HG03432 (cell line): ENCODE results near the gene UBXN6.

Experiments
- ATAC-seq: cut with Tn5 transposase; IDR thresholded peaks from one replicate; pipeline ENCODE4 v1.9.1; 2021; ENCODE audit warnings: mild to moderate bottlenecking, moderate library complexity; ENCODE audit not compliant: unreplicated experiment

The UBXN6 gene

DNA sequence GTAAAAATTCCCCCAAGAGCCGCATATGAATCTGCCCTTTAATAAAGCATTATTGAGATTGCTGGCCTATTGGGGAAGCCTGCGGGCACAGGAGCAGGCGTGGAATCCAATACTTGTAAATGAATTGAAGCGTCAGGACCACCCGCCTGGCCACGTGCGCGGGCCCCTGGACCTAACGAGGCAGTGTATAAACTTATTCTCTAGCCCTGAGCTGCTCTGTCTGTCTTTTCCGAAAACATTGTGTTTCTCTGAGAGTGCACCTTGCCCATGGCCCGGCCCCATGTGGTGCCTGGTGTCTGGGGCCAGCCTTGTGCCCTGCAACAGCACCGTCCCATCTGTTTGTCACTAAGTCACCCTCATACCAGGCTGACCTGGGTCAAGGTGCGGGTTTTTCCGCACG lies 14.4 kb downstream of the UBXN6 start:
- no peak for ATAC-seq

DNA sequence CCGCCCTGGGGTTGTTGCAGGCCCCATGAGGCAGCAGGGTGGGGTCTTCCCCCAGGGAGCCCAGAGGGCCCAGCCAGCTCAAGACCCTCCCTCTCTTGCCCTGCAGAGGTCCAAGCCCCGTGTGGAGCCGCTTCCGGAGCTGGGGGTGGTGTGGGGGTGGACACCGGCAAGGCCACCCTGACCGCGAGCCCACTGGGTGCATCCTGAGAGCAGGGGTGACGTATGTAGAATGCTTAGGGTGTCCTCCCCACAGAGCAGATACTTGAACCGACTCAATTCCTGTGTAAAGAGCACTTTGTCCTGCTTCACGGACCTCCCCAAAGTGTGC lies 14.8 kb downstream of the UBXN6 start:
- ATAC-seq = no peak

DNA sequence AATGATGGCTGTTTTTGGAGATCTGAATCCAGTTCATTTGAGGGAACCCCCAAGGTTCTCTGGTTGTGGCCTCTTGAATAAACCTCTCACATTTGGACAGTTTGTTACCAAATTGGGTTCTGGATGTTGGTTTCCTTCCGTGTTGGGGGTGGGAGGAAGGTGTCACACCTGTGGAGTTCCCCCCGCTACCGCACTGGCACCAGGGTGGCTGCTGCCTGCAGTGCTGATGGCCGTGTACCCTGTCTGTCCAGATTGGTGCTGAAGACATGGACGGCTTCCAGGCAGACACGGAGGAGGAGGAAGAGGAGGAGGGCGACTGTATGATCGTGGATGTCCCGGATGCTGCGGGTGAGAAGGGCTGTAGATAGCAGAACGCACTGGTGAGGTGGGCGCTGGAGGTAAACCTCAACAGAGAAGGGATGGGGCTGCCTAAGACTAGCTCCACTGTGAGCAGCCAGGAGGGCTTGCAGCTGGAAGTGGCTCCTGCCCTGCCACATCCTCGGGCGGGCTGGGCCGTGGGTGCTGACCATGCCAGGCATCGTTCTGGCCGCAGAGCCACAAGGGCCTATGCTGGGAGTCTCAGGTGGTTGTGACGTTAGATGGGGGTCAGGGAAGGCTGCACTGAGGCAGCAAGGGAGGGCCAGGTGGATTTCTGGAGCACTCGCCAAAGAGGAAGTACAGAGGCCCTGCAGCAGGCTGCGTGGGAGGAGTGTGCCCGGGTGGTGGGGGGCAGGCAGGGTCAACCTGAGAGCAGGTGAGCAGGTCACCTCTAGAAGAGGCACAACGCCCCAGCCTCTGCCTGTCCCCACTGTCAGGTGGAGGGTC lies 15.4 kb downstream of the UBXN6 start:
- no peak for ATAC-seq

DNA sequence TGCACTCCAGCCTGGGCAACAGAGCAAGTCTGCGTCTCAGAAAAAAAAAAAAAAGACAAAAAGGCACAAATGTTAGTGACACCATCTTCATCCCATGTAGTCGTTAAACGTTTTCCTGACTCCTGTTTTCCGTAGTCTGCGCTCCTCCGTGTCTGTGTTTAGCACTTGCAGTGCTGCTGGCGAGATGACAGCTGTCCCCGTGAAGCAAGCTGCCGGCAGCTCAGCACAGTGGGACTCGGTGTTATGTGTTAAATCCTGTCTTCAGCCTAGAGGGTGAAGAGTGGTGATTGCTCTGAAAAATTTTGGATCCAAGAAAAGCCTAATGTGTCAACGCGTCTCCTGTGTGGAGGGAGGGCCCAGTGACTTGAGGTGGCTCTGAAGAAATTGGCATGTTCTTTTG lies 18.4 kb downstream of the UBXN6 start:
- ATAC-seq = no peak

DNA sequence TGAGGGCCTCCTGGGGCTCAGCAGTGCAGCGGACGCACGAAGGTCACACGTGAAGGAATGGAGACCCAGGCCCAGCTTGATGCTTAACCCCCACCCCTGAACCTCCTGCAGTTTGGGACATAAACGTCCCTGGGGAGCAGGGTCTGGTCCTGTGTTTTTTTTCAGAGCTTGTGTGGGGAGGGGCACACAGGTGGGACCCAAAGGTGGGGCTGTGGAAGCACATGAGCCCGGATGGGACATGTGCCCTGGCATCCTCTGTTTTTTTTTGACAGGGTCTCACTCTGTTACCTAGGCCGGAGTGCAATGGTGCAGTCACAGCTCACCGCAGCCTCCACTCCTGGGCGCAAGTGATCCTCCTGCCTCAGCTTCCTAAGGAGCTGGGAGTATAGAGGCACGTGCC lies 20.5 kb downstream of the UBXN6 start:
- ATAC-seq = no peak

DNA sequence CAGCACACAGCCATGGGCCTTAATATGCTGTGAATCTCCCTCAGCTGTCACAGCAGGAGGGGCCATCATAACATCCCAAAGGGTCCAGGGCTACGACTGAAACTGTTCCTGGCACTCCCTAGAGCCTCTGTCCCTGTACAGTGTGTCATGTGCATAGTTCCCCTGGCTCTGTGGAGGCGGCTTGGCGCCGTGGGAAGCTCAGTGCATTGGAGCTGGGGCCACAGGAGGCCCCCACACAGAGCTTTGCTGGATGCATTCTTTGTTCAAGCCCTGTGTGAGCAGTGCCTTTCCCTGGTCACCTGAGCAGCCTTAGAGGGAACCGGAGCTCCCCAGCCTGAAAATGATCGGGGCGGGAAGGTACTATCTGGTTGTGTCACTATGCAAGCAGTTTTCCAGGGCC lies 21.4 kb downstream of the UBXN6 start:
- no peak for ATAC-seq

DNA sequence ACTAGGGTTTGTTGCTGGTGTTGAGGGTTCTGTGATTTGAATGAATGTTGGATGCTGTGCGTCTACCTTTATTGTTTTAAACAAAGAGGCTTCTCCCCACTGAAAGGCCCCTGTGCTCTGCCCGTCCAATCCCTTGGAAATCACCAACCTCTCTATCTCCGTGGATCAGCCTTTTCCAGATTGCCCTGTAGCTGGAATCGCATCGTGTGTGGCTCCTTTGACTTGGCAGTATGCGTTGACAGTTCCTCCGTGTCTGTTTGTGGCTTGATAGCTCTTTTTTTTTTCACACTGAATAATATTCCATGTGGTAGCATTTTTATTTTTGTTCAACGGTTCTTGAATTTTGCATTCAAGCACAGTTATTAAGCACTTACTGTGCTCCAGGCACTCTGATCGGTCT lies 23.2 kb downstream of the UBXN6 start:
- no peak for ATAC-seq

DNA sequence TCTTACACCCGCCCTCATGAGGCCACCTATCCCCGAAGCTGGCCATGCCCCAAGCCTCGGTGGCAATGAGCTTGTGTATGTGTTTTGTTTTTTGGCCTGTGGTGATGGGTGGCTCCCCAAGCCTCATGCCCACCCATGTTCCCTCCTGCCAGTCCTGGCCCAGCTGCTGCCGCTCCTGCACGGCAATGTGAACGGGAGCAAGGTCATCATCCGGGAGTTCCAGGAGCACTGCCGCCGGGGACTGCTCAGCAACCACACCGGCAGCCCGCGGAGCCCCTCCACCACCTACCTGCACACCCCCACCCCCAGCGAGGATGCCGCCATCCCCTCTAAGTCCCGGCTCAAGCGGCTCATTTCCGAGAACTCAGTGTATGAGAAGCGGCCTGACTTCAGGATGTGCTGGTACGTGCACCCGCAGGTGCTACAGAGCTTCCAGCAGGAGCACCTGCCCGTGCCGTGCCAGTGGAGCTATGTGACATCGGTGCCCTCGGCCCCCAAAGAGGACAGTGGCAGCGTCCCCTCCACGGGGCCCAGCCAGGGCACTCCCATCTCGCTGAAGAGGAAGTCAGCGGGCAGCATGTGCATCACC lies 24.6 kb downstream of the UBXN6 start:
- no peak for ATAC-seq

DNA sequence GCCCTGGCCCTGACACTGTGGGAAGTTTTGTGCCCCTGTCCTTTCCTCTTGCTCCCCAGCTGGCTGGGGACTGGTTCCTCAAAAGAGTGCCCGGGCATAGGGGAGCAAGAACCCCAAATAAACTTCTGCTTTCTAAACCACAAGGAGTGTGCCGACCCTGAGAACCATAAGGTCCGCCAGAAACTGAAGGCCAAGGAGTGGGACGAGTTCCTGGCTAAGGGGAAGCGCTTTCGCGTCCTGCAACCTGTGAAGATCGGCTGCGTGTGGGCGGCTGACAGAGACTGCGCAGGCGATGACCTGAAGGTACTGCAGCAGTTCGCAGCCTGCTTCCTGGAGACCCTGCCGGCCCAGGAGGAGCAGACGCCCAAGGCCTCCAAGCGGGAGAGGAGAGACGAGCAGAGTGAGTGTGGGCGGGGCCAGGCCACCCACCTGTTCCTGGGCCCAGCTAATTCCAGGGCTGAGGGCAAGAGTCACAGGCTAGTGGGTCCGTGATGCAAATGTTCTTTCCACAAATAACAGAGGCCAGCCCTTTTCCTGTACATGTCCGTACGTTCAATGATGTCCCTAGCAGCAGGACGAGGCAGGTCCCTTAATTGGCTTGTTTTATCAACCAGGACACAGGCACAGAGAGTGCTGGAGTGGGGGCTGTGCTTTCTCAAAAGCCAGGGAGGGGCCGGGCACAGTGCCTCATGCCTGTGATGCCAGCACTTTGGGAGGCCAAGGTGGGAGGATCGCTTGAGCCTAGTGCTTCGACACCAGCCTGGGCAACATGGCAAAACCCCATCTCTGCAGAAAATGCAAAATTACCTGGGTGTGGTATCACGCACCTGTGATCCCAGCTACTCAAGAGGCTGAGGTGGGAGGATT lies 25.6 kb downstream of the UBXN6 start:
- no peak for ATAC-seq

DNA sequence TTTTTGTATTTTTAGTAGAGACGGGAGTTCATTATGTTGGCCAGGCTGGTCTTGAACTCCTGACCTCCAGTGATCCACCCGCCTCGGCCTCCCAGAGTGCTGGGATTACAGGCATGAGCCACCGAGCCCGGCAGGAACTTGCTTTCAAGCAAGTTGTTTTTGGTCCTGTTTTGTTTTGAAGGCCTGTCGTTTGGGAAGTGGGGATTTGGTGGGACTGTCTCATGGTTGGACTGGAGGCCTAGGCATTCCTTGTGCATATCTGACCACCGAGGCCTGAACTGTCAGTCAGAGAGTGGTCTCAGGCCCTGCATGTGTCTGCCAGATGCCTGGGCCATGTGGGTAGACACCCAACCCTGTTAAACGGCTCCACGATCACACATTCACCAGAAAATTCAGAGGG lies 26.3 kb downstream of the UBXN6 start:
- ATAC-seq = no peak

DNA sequence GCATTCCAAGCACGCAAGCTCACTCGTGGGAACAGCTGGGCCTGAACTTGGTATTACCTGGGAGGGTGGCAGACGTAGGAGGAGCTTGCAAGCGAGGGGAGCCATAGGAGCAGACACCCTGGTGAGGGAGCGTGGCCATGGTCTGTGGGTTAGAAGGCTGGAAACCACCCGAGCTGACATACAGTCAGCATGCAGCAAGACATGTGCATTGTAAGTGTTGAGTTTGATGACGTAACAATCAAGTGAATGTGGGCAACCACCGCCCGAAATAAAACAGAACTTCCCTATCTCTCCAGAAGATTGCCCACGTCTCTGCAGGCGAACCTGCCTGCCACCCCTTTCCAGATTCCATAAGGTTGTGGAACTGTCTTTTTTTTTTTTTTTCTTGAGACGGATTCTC lies 26.8 kb downstream of the UBXN6 start:
- ATAC-seq = no peak

DNA sequence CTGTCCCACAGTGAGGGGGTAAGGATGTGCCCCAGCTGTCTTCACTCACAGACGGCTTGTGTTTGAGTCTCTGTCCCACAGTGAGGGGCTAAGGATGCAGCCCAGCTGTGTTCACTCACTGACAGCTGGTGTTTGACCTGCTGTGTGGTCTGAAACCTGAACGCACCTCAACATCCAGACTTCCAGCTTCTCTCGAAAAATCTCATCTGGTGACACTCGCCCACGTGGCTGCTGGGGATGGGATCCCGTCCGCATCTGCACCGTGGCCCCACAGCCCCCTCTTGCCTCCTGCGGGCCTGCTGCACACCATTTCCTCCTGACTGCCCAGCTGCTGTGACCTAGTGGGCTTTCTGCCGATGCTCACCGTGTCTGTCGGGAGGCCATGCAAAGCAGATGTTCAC lies 27.8 kb downstream of the UBXN6 start:
- ATAC-seq = no peak

DNA sequence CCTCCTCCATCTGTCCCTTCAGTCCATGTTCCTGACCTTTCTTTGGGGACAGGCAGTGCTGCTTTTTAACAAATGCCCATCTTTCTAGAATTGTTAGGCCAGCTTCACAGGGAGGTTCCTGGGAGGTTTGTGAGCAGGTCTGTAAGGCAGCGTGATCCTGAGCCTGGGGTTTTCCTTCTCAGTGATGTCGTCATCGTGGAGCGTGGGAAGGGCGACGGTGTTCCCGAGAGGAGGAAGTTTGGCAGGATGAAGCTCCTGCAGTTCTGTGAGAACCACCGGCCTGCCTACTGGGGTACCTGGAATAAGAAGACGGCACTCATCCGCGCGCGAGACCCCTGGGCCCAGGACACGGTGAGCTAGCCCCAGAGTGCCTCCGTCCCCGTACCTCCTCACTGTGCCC lies 28.3 kb downstream of the UBXN6 start:
- no peak for ATAC-seq

DNA sequence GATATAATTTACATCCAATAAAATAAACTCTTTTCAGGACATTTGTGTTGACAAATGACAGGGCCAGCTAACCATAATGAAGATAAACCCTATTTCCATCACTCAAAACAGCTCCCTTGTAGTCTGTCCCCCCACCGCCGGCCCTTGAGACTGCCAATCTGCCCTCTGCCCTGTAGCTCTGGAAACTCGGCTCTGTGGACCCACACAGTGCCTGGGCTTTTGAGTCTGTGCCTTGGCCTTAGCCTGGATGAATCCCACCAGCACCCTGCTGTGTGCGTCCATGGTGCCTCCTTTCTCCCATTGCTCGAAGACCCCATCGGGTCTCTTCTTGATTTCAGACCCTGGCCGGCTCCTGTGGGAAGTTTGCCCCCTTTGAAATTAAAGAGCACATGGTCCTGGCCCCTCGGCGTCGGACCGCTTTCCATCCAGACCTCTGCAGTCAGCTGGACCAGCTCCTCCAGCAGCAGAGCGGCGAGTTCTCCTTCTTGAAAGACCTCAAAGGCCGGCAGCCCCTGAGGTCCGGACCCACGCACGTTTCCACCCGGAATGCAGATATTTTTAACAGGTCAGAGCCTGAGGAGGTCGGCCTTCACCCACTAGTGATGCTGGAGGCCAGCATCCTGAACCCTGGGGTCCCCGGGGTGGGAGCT lies 29.1 kb downstream of the UBXN6 start:
- ATAC-seq = no peak

DNA sequence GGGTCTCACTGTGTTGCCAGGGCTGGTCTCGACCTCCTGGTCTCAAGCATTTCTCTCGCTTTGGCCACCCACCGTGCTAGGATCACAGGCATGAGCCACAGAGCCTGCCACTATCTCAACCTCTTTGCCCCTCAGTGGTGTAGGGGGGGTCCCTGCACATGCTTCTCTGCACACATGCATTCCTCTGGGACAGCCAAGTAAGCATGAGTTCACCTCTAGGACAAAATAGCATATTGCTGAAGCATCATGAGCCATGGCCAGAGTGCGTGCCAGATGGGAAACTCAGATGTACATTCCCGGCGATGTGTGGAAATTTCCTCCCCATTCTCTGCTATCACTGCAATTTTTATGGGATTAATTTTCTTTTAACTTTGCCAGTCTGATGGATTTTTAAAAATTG lies 32.1 kb downstream of the UBXN6 start:
- no peak for ATAC-seq

DNA sequence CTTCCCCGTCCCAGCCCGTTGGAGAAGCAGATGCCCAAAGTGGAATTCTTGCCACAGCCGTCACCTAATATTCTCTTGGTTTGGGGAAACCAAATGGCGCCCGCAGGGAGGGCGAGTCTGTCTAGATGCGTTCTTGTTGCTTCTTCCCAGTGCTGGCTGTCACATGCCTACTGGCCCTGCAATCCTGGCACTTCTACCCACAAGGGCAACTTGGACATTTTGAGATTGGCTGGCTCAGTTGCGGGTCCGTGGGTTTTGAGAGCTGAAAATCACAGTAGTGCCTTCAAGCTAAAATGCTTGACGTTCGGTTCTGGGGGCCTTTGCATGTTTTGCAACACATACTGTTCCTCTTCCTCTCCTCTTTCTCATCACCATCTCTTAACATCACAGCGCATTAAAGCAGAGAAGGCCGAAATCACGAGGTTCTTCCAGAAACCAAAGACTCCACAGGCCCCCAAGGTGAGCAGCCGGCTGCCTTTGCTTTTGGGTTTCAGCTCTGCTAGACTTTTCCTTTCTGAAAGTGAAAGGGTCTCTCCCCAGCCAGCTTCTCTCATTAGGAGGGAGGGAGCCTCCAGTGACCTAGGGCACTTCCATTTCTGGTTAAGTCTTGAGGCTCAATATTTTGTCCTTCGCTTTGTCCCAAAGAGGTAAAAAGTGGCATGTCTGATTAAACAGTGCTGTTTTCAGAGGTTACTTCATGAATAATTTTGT lies 34.0 kb downstream of the UBXN6 start:
- no peak for ATAC-seq

DNA sequence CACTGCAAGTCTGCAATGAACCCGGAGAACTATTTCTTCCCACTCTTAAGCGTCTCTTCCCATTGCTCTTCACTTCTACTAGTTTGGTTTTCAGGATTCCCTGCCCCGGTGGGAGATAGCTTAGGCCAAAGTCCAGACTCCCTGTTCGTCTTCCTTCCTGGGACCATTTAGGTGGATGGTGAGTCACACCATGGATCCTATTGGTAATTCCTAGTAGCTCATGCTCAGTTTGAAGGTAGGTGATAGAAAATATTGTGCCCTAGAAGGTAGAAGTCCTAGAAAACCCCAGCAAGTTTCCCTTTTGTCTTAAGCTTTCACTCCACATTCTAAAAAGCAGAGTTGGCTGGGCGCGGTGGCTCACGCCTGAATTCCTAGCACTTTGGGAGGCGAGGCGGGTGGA lies 41.3 kb downstream of the UBXN6 start:
- no peak for ATAC-seq

DNA sequence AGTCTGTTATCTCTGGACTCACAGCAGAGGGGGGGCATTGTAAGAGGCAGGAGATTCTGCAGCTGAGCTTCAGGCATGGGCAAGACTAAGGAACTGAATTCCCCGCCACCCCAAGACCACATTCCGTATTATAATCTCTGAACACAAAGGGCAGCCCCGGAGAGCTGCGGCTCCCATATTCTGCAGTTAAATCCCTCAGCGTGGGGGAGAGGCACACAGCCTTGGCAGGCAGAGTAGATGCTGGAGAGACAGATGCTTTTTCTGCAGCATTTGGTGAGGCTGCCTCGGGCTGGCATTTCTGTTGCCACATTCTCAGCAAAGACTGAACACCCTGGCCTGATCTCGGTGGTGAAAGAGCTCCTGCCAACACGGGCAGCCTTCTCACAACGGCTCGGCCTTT lies 42.2 kb downstream of the UBXN6 start:
- ATAC-seq = no peak

DNA sequence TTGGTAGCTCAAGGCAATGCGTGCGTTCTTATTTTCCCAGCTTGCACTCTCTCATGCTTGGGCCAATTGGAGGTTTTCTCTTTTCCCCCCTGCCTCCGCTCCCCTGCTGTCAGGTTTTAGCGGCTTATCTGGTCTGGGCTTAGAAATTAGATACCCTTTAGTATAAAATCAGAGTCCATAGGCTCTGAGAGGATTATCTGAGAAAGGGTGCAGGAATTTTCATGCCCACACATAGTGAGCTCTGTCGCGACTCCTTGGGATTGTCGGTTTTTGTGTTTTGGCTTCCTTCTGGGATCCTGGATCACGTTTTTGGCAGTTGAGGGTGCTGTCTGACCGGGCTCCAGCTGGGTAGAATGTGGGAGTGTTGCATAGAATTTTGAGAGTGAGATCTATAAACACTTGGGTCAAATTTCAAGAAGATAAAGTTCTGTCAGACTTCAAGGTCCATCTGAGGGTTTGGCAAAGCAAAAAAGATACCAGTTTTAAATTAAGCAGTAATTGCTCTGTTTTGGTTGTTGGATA lies 42.7 kb downstream of the UBXN6 start:
- no peak for ATAC-seq

DNA sequence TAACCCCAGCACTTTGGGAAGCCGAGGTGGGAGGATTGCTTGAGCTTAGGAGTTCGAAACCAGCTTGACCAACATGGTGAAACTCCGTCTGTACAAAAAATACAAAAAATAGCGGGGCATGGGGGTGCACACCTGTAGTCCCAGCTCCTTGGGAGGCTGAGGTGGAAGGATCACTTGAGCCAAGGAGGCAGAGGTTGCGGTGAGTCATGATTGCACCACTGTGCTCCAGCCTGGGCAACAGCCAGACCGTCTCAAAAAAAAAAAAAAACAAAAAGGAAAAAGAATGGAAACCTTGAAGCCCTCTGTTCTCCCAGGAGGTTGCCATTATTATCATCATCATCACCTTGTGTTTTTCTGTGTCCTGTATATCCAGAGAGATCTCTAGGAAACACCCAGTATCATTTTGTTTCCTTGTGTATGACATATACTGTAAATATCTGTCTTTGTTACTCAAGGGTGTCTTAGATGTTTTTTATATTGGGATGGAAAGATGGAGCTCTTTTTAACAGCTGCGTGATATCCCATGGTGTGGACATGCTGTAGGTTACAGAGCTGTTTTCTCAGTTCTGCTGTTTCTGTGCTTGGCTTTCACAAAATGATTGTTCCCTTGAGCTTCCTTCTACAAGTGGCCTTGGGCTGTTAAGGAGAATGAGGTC lies 43.3 kb downstream of the UBXN6 start:
- ATAC-seq = no peak
